GM18858 (cell line): ENCODE measurements around the gene CYP46A1.

Experiments
- ATAC-seq: cut with Tn5 transposase; IDR thresholded peaks from one replicate; pipeline ENCODE4 v1.9.1; 2021; ENCODE audit not compliant: unreplicated experiment

CYP46A1 gene

GRCh38 chr14:99686557-99687283 is 2.6 kb downstream of the CYP46A1 start:
- no peak for ATAC-seq

GRCh38 chr14:99687284-99688209 is 3.4 kb downstream of the CYP46A1 start:
- no peak for ATAC-seq

- no peak for ATAC-seq
Measured at GRCh38 chr14:99688210-99688581, 4.1 kb downstream of the CYP46A1 start.

- ATAC-seq: no peak
Measured at GRCh38 chr14:99688629-99689028, 4.5 kb downstream of the CYP46A1 start.

GRCh38 chr14:99689266-99690236 is 5.5 kb downstream of the CYP46A1 start:
- ATAC-seq: no peak

GRCh38 chr14:99690636-99691035 is 6.5 kb downstream of the CYP46A1 start:
- ATAC-seq: no peak

GRCh38 chr14:99691111-99691885 is 7.2 kb downstream of the CYP46A1 start:
- ATAC-seq: no peak

GRCh38 chr14:99693918-99694317 is 9.8 kb downstream of the CYP46A1 start:
- ATAC-seq: no peak

GRCh38 chr14:99696929-99697328 is 12.8 kb downstream of the CYP46A1 start:
- no peak for ATAC-seq

GRCh38 chr14:99698236-99698635 is 14.1 kb downstream of the CYP46A1 start:
- ATAC-seq: no peak

GRCh38 chr14:99698642-99699041 is 14.5 kb downstream of the CYP46A1 start:
- ATAC-seq: no peak

GRCh38 chr14:99699085-99699760 is 15.1 kb downstream of the CYP46A1 start:
- no peak for ATAC-seq

GRCh38 chr14:99699861-99700260 is 15.8 kb downstream of the CYP46A1 start:
- ATAC-seq: no peak

- no peak for ATAC-seq
Measured at GRCh38 chr14:99700379-99700778, 16.3 kb downstream of the CYP46A1 start.

GRCh38 chr14:99701260-99701659 is 17.2 kb downstream of the CYP46A1 start:
- no peak for ATAC-seq

- ATAC-seq: no peak
Measured at GRCh38 chr14:99702115-99702514, 18.0 kb downstream of the CYP46A1 start.

- ATAC-seq: no peak
Measured at GRCh38 chr14:99703381-99703780, 19.3 kb downstream of the CYP46A1 start.

- no peak for ATAC-seq
Measured at GRCh38 chr14:99704037-99704436, 19.9 kb downstream of the CYP46A1 start.

- no peak for ATAC-seq
Measured at GRCh38 chr14:99706107-99706900, 22.2 kb downstream of the CYP46A1 start.
